HS-5 (cell line): ENCODE measurements around the gene CD84.
"Not testable (repeated sequence)": the region's sequence is repeated elsewhere in the genome, so short reads cannot be mapped to it uniquely, and the experiment has no call there.

ENCODE experiments used
- DNase-seq: peaks from one replicate; pipeline ENCODE4 v3.0.0-alpha.2; 2012; ENCODE audit warnings: low read depth

The CD84 gene

DNA sequence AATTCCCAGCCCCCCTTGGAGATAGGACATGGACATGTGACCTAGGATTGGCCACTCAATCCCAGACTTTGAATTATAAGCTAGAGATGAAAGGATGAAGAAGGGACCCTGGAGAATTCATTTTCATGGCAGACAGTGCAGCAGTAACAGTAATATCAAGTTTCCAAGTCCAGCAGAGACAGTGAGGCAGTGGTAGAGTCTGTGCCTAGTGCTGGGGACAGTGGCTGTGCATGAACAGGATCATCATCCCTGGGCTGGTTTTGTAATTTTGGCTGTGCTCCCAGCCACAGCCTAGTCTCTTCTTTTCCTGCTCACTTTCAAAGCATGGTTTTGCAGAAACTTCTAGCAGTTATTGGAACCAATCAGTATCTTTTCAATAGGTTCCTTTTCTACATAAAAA lies 29.6 kb upstream of the CD84 start:
- no peak for DNase-seq

DNA sequence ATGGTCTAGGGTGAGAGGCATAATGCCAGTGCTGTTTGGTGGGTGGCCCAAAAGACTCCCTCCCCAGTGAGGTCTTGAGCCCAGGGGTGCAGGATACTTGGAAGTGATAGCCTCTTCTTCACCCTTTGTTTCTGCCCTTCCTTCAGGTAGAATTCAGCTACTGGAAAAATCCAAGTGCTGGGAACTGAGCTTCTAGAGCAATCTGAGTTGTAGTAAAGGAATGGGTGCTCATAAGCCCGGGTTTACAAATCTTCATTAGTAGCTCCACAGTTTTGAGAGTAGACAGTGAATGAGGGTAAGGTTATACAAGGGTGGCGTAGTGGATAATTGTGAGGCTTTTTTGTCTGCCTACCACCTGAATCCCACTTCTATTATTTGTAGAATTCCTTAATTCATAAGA lies 29.2 kb upstream of the CD84 start:
- DNase-seq = no peak

- DNase-seq = no peak
These were observed 28.8 kb upstream of the CD84 start for GRCh38 chr1:160608057-160608456.

- no peak for DNase-seq
These were observed 28.4 kb upstream of the CD84 start for GRCh38 chr1:160607672-160608032.

- peak; percentile 30 for DNase-seq
These were observed 27.8 kb upstream of the CD84 start for GRCh38 chr1:160607011-160607671.

DNA sequence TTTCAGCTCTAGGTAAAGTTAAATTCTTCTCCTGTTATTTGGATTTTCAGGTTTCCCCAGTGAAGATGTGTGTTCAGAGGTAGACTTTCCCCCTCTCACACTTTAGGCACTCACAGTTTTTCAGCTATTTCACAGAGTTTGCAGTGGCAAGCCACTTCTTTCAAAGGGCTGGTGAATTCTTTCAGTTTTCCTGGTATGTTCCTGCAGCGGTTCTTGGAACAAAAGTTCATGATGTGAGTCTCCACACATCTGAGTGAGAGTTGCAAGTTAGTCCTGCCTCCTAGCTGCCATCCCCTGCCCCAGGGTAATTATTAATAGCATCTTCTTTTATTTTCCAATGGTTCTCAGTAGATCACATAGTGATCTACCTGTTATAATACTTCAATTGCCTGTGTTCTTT lies 27.3 kb upstream of the CD84 start:
- no peak for DNase-seq

- DNase-seq = no peak
These were observed 26.6 kb upstream of the CD84 start for GRCh38 chr1:160605792-160606479.

- DNase-seq = no peak
These were observed 25.9 kb upstream of the CD84 start for GRCh38 chr1:160605205-160605604.

GRCh38 chr1:160597705-160598104 lies 18.4 kb upstream of the CD84 start:
- DNase-seq = no peak

DNA sequence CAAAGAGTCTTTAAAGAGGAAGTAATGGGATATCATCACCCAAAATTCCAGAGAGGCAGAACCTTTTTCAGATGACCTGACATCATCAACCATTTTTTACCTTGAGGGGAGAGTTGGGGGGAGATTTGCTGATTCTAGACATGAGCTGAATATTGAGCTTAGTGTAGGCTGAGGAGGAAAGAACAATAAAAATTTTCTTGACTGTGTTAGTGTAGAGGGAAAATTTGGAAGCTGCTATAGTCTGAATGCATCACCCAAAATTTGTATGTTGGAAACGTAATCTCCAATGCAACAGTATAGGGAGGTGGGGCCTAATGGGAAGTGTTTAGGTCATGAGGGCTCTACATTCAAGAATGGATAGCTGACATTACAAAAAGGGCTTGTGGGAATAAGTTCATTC lies 17.8 kb upstream of the CD84 start:
- no peak for DNase-seq

GRCh38 chr1:160590488-160590887 lies 11.2 kb upstream of the CD84 start:
- no peak for DNase-seq

DNA sequence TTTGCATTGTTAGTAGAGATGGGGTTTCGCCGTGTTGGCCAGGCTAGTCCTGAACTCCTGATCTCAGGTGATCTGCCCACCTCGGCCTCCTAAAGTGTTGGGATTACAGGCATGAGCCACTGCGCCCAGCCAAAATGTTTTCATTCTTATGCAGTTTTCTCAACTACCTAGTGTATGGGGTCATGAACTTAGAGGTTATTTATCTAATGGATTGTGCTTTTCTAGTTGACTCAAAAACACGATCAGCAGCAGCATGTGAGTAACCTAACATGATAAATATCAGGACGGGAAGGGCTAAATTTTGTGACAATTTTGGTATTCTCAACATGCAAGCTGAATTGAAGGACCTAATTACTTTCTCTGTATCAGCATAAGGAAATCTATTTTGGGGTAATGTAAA lies 9.2 kb upstream of the CD84 start:
- DNase-seq = no peak

DNA sequence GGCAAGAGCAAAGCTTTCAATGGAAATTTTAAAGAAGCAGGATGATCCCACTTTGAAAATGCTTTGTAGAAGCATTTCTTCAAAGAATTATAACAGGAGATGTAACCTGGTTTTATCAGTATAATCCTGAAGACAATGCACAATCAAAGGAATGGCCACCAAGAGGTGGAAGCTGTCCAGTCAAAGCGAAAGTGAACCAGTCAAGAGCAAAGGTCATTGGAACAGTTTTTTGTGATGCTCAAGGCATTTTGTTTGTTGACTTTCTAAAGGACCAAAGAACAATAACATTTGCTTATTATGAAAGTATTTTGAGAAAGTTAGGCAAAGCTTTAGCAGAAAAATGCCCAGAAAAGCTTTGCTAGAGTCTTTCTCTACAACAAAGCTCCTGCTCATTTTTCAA lies 5.5 kb upstream of the CD84 start:
- no peak for DNase-seq

DNA sequence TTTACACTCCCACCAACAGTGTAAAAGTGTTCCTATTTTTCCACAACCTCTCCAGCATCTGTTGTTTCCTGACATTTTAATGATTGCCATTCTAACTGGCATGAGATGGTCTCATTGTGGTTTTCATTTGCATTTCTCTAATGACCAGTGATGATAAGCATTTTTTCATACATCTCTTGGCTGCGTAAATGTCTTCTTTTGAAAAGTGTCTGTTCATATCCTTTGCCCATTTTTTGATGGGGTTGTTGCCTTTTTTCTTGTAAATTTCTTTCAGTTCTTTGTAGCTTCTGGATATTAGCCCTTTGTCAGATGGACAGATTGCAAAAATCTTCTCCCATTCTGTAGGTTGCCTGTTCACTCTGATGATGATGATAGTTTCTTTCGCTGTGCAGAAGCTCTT lies 3.7 kb upstream of the CD84 start:
- not testable (repeated sequence) for DNase-seq

DNA sequence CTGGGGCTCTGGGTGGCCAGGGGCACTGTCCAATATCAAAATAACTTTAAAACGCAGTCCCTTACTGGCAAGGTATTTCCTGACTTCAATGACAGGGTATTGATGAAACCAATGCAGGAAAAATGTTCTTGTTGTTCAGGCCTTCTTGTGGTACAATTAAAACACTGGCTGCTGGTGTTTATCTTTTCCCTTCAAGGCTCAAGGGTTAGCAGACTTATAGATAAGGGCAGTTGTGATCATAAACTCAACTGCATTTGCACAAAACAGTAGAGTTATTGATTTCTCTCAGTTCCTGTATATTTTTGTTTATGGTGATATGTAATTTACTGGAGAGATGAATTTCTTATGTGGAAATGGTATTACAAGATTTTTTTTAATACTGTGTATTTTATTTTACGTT lies 2.7 kb upstream of the CD84 start:
- DNase-seq = no peak

GRCh38 chr1:160580221-160580812 lies 1.0 kb upstream of the CD84 start:
- DNase-seq = no peak

DNA sequence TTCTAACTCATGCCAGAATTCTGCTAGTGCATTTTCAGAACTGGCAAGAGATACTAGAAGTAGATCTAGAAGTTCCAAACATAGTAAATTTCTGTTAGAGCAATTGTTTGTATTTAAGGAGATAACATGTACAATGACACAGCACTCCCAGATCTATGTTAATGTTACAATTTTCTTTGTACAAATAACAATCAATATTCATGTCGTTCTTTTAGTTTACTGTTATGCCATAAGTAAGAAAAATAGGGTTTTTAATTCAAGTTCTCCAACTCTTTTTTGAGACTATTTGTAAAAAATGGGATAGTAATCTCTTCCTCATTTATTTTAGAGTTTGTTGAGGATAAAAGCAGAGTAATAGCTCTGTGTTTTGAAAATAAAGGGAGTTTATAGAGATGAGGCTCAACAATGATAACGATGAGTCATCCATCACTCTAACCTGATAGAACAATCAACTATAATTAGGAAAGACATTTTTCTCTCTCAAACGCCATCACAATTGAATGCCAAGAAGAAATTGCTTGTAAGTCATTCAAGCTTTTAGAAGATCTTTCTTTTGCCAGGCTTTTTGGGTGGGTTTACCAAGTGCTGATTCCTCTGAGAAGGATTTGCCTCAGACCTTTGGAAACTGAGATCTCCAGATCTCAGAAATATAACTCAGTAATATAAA lies 638 bp downstream of the CD84 start:
- no peak for DNase-seq

GRCh38 chr1:160578175-160578524 lies 1.1 kb downstream of the CD84 start:
- DNase-seq = no peak

DNA sequence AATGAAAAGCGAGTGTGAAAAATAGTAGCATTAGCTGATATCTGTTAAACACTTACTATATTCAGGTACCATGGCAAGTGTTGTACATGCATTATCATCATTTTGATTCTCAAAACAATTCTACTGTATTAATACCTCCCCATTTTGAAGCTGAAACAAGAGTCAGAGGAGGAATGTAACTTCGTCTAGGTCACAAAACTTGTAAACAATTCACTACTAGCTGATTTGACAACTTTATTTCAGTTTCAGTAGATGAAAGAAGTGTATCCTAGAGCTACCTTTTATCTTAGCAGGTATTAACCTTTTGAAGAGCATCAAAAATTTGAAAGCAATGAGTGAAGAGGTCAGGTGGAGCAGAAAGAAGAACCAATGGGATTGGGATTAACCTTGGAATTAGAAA lies 1.6 kb downstream of the CD84 start:
- DNase-seq = no peak

- DNase-seq = no peak
These were observed 2.4 kb downstream of the CD84 start for GRCh38 chr1:160576884-160577283.

DNA sequence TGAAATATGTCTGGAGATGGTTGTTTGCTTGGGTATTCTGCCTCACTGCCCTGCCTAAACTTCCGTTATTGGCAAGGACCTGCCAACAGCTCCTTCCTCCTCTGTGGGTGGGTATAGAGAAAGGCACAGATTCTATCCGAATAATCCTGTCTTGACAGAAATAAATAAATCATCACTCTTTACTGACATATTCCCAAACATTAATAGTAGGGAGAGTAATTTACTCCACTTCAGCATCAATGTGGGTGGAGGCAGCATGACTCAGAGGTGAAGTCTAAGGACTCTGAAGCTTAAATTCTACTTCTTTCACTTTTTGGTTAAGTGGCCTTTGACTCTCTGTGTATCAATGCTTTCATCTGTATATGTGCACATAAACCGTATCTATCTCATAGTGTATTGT lies 2.9 kb downstream of the CD84 start:
- no peak for DNase-seq

GRCh38 chr1:160575112-160575664 lies 4.1 kb downstream of the CD84 start:
- no peak for DNase-seq

GRCh38 chr1:160570840-160571239 lies 8.5 kb downstream of the CD84 start:
- DNase-seq = no peak
